SH-SY5Y (cell line): ENCODE results near the gene ELAVL3.

Experiments
- GATA2 ChIP-seq: IDR thresholded peaks from 2 replicates; pipeline ENCODE4 v1.6.1; 2011; ENCODE audit warnings: mild to moderate bottlenecking, low read depth, low read length
- GATA3 ChIP-seq: IDR thresholded peaks from 2 replicates; pipeline ENCODE4 v1.6.1; 2011; ENCODE audit warnings: low read depth, mild to moderate bottlenecking, low read length, moderate library complexity

- TF ChIP-seq GATA3 = no peak
- no peak for TF ChIP-seq GATA2
Measured at GRCh38 chr19:11418549-11419506, 62.0 kb downstream of the ELAVL3 start, which contains the start of gene RGL3.
